KMS-11 (cell line): Measurements from ENCODE around the gene TPPP3.

Experiments used
- H2AFZ ChIP-seq: fragments of 200-600 bp; sonication (generic); 2 replicates; pipeline ENCODE4 v1.6.1; 2016; ENCODE audit warnings: antibody characterized with exemption, mixed run types, low read depth
- H3K27ac ChIP-seq: fragments of 200-600 bp; sonication (generic); 2 replicates; pipeline ENCODE4 v1.6.1; 2016; ENCODE audit warnings: mild to moderate bottlenecking, mixed run types
- H3K27me3 ChIP-seq: fragments of 200-600 bp; sonication (generic); 2 replicates; pipeline ENCODE4 v1.6.1; 2017; ENCODE audit warnings: mild to moderate bottlenecking, low read depth, mixed run types, moderate library complexity; ENCODE audit not compliant: insufficient read depth
- H3K36me3 ChIP-seq: fragments of 200-600 bp; sonication (generic); 2 replicates; pipeline ENCODE4 v1.6.1; 2017; ENCODE audit warnings: mild to moderate bottlenecking, mixed run types; ENCODE audit not compliant: insufficient read depth
- H3K4me1 ChIP-seq: fragments of 200-600 bp; sonication (generic); 2 replicates; pipeline ENCODE4 v1.6.1; 2016; ENCODE audit warnings: mild to moderate bottlenecking, low read depth, mixed run types; ENCODE audit not compliant: poor library complexity, severe bottlenecking
- H3K4me2 ChIP-seq: fragments of 200-600 bp; sonication (generic); 2 replicates; pipeline ENCODE4 v1.7.0; 2016; ENCODE audit warnings: mild to moderate bottlenecking, mixed run types
- H3K4me3 ChIP-seq: fragments of 200-600 bp; sonication (generic); IDR thresholded peaks from 2 replicates; pipeline ENCODE4 v1.6.1; 2017; ENCODE audit warnings: low read depth, low read length, mixed read lengths; ENCODE audit not compliant: insufficient read depth
- H3K79me2 ChIP-seq: fragments of 200-600 bp; sonication (generic); 2 replicates; pipeline ENCODE4 v1.6.1; 2016; ENCODE audit warnings: low read depth, mixed run types; ENCODE audit not compliant: insufficient read depth
- H3K9ac ChIP-seq: fragments of 200-600 bp; sonication (generic); 2 replicates; pipeline ENCODE4 v1.6.1; 2016; ENCODE audit warnings: mild to moderate bottlenecking, mixed run types
- H4K20me1 ChIP-seq: fragments of 200-600 bp; sonication (generic); 2 replicates; pipeline ENCODE4 v1.6.1; 2016; ENCODE audit warnings: mild to moderate bottlenecking, mixed run types; ENCODE audit not compliant: insufficient read depth
- CTCF ChIP-seq: fragments of 200-600 bp; sonication (generic); conservative IDR thresholded peaks from 2 replicates; pipeline ENCODE4 v1.6.1; 2017; ENCODE audit warnings: low read depth, mild to moderate bottlenecking, antibody characterized with exemption, low read length, moderate library complexity, mixed read lengths

The TPPP3 gene

GRCh38 chr16:67406111-67406971 is 13.0 kb upstream of the TPPP3 start:
- Histone ChIP-seq H2AFZ (no peak overlapping the region), H3K36me3 (no peaks in the 10 kb centered on the region), H3K4me2 (no peak overlapping the region), H3K27ac (no peak overlapping the region), H3K27me3 (no peaks in the 10 kb centered on the region), H3K4me1 (no peaks in the 10 kb centered on the region), H3K79me2 (no peaks in the 10 kb centered on the region), H3K4me3 (no peak overlapping the region), H4K20me1 (no peaks in the 10 kb centered on the region), H3K9ac (no peak overlapping the region)
- no peak for TF ChIP-seq CTCF

GRCh38 chr16:67405336-67405735 is 12.0 kb upstream of the TPPP3 start:
- TF ChIP-seq CTCF: no peak
- Histone ChIP-seq H4K20me1 (no peaks in the 10 kb centered on the region), H3K27me3 (no peaks in the 10 kb centered on the region), H3K36me3 (no peaks in the 10 kb centered on the region), H3K4me2 (no peak overlapping the region), H3K4me1 (no peaks in the 10 kb centered on the region), H3K79me2 (no peaks in the 10 kb centered on the region), H3K27ac (no peak overlapping the region), H2AFZ (no peak overlapping the region), H3K4me3 (no peak overlapping the region), H3K9ac (no peak overlapping the region)

DNA sequence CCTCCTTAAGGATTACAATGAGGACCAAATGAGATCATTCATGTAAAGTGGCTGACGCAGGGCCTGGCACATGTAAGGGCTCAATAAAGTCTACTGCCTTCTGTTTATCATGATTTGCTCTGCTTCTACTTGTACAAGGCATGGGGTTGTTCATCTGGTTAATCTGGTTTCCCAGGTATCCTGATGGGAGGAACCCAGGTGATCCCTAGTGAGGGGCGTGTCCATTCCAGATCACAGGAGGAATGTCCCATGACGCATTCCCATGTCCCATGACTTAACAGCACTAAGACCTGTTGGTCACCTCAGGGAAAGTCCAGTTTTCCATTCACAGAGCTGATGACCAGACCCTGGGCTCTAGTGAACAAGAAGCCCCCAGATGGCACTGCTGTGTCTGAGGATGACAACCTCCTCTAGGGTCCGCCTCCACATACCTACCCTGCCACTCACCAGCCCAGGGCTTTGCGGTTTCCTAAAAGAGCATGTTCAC is 11.5 kb upstream of the TPPP3 start:
- Histone ChIP-seq H3K79me2 (no peaks in the 10 kb centered on the region), H3K27me3 (no peaks in the 10 kb centered on the region), H3K4me2 (no peak overlapping the region), H3K9ac (no peak overlapping the region), H3K36me3 (no peaks in the 10 kb centered on the region), H4K20me1 (no peaks in the 10 kb centered on the region), H3K4me3 (no peak overlapping the region), H3K4me1 (no peaks in the 10 kb centered on the region), H3K27ac (no peak overlapping the region), H2AFZ (no peak overlapping the region)
- TF ChIP-seq CTCF: no peak

GRCh38 chr16:67403976-67404555 is 10.8 kb upstream of the TPPP3 start:
- Histone ChIP-seq H3K36me3 (no peaks in the 10 kb centered on the region), H3K9ac (no peak overlapping the region), H2AFZ (no peak overlapping the region), H3K4me3 (no peak overlapping the region), H4K20me1 (no peaks in the 10 kb centered on the region), H3K27ac (no peak overlapping the region), H3K79me2 (no peaks in the 10 kb centered on the region), H3K4me2 (no peak overlapping the region), H3K4me1 (no peaks in the 10 kb centered on the region), H3K27me3 (no peaks in the 10 kb centered on the region)
- no peak for TF ChIP-seq CTCF
